Body of pancreas (tissue), 4 donors: ENCODE measurements around the gene CKM. TPM values are rescaled to one million over a fixed set of nuclear protein-coding genes. Genes with fewer than 3 reads are reported as not detected.
A peak's percentile ranks its signal among the peaks of the same experiment; 100 is the strongest.

Experiments used
- ATAC-seq: fragments of 150-250 bp; one replicate; pipeline ENCODE4 v1.9.1; 2016
- DNase-seq, 4 donors: peaks; one replicate each; pipeline ENCODE4 v3.0.0-alpha.2; 2019
- H3K27ac ChIP-seq, 4 donors: fragments of 200-600 bp; sonication (generic); 1 replicate in 3 of 4; 2 replicates in 1 of 4; pipeline versions ENCODE4 v1.5.1 to v1.6.1; 2016 to 2019; ENCODE audit warnings: mild to moderate bottlenecking in 1 of 4, mixed read lengths in 1 of 4, moderate library complexity in 1 of 4
- H3K27me3 ChIP-seq, 2 donors: fragments of 200-600 bp; sonication (generic); one replicate each; pipeline ENCODE4 v1.6.0; 2016; ENCODE audit warnings: mild to moderate bottlenecking in 1 of 2
- H3K36me3 ChIP-seq, 2 donors: fragments of 200-600 bp; sonication (generic); replicated peaks in 1 of 2; 2 replicates each; pipeline ENCODE4 v1.5.1; 2016; ENCODE audit warnings: low read depth in 2 of 2; ENCODE audit not compliant: insufficient read depth in 1 of 2
- H3K4me1 ChIP-seq: fragments of 200-600 bp; sonication (generic); one replicate; pipeline ENCODE4 v1.6.0; 2016
- H3K4me3 ChIP-seq, 2 donors: fragments of 200-600 bp; sonication (generic); 1 replicate in 1 of 2; 2 replicates in 1 of 2; pipeline ENCODE4 v1.5.1; 2016 to 2019
- H3K9me3 ChIP-seq, 3 donors: fragments of 200-600 bp; sonication (generic); 1 replicate in 2 of 3; 2 replicates in 1 of 3; pipeline ENCODE4 v1.5.1; 2016
- POLR2A ChIP-seq, 3 donors: fragments of 450-650 bp; IDR thresholded peaks; one replicate each; pipeline ENCODE4 v1.6.1; 2016; ENCODE audit warnings: antibody characterized with exemption in 3 of 3, mild to moderate bottlenecking in 2 of 3
- WGBS, 2 donors: methylation state at CpG; one replicate each; pipeline ENCODE4 v1.1.5; 2017; 5-methylcytosine and 5-hydroxymethylcytosine counted together
- intact Hi-C: fragments of 100-400 bp; cut with DNase I; formaldehyde crosslinking; loops from one replicate; pipeline ENCODE4 v1.15.1; 2023
- total RNA-seq, 2 donors: library from RNA; depleted of rRNA; stranded (reverse); fragments of >200 nt; gene quantifications; one replicate each; pipeline ENCODE4 v1.1.0, GENCODE V29; 2016
- TF ChIP-seq, protein P1 (sequence below), 7 experiments: fragments of 450-650 bp in 4 of 7; fragments of 200-600 bp in 3 of 7; sonication (generic) in 3 of 7; IDR thresholded peaks; one replicate each; pipeline ENCODE4 v1.5.1; 2016 to 2019; ENCODE audit warnings: antibody characterized with exemption in 7 of 7

CKM gene
- total RNA-seq = not detected

DNA sequence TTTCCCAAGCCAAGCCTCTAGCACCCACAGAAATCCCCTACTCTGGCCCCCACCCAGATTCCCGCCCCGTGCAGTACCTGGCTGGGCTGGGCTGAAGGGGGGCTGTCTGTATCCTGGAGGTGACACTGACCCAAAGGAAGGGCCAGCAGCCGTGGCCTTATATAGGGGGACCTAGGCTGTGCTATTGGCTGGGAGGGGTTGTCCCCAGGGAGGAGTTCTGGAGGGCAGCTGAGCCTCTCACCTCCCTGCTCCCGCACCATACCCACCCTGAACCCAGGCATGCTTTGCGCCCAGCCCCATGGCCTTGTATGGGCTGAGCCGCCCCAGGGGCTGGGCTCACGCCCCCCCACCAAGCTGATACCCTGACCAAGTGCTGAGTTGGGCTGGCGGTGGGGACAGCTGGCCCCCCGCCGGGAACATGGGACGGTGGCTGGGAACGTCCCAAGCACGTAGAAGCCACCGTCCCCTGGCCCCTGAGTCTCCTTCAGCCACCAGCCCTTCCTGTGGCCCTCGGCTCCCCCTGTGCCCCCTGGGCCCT, at the start of gene CKM:
Gene CKM, minus strand, starts transcription at position 132 of the 538 bp plus-strand sequence. CDS start 3,162 bp downstream, outside the sequence.
- TF ChIP-seq, protein P1, sequence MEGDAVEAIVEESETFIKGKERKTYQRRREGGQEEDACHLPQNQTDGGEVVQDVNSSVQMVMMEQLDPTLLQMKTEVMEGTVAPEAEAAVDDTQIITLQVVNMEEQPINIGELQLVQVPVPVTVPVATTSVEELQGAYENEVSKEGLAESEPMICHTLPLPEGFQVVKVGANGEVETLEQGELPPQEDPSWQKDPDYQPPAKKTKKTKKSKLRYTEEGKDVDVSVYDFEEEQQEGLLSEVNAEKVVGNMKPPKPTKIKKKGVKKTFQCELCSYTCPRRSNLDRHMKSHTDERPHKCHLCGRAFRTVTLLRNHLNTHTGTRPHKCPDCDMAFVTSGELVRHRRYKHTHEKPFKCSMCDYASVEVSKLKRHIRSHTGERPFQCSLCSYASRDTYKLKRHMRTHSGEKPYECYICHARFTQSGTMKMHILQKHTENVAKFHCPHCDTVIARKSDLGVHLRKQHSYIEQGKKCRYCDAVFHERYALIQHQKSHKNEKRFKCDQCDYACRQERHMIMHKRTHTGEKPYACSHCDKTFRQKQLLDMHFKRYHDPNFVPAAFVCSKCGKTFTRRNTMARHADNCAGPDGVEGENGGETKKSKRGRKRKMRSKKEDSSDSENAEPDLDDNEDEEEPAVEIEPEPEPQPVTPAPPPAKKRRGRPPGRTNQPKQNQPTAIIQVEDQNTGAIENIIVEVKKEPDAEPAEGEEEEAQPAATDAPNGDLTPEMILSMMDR (IDR thresholded peaks at IDR 0.05) = no peak
- TF ChIP-seq POLR2A (IDR thresholded peaks at IDR 0.05) = no peak
- Histone ChIP-seq H3K27me3 (no peaks in the 10 kb centered on the region), H3K36me3 (no peaks in the 10 kb centered on the region), H3K27ac (no peak within 1 kb of the TSS), H3K4me3 (no peak within 1 kb of the TSS), H3K9me3 (no peaks in the 10 kb centered on the region), H3K4me1 (peaks cover 17% of the 10 kb centered on the region)
- ATAC-seq (no peak), DNase-seq (no peak)
- intact Hi-C loops = no loop called here
- 66% methylated on average over 11 of the region's 15 CpGs; no CpG with 5 or more reads in 1 of the 2 donors for WGBS, 2 donors

DNA sequence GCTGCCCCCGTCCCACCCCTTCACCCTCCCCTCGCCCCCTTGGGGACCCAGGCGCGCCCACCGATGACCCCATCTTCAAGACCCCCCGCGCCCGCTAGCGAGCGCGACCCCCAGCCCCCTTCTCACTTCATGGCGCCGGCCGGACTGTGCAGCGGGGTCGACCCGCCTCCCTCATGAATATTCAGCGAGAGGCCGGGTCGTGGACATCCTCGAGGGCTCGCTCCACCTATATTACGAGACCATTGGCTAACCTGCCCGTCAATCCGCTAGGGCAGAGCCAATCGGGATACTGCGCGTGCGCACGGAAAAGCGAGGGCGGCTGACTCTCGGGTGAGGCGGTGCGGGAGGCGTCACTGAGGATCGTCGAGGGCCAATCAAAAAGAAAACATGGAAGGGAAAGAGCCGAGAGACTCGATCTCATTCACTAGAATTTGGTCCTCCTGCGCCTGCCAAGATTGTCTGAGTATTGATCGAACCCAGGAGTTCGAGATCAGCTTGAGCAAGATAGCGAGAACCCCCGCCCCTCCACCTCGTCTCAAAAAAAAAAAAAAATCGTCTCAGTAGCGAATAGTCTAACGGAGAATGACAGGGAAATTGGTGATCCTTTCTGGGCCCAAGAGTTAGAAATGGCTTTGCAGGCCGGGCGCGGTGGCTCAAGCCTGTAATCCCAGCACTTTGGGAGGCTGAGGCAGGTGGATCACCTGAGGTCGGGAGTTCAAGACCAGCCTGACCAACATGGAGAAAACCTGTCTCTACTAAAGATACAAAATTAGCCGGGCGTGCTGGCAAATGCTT, 47.9 kb upstream of the CKM start, which contains the start of gene ERCC2:
Gene ERCC2, minus strand, starts transcription at position 164 of the 795 bp plus-strand sequence. Its CDS starts 33 bp downstream, at position 131.
- H3K27me3 ChIP-seq = no peaks in the 10 kb centered on the region
- intact Hi-C loops = no loop called here
- H3K27ac ChIP-seq = peak within 1 kb of the TSS; percentile 45 to 88 (median 71)
- H3K9me3 ChIP-seq = no peaks in the 10 kb centered on the region
- H3K36me3 ChIP-seq = no peaks in the 10 kb centered on the region
- H3K4me3 ChIP-seq = peak within 1 kb of the TSS; percentile 52 to 94
- H3K4me1 ChIP-seq = peaks cover 6% of the 10 kb centered on the region
- DNase-seq (peak; percentile 99 to 100 (median 99)), ATAC-seq (peak; percentile 100)
- TF ChIP-seq POLR2A (IDR thresholded peaks at IDR 0.05) = peak in 2 of 3 donors; percentile 34 to 53
- TF ChIP-seq, protein P1 (IDR thresholded peaks at IDR 0.05) = no peak
- 2 to 6% methylated on average over 34 to 55 of the region's 55 CpGs for WGBS, 2 donors

DNA sequence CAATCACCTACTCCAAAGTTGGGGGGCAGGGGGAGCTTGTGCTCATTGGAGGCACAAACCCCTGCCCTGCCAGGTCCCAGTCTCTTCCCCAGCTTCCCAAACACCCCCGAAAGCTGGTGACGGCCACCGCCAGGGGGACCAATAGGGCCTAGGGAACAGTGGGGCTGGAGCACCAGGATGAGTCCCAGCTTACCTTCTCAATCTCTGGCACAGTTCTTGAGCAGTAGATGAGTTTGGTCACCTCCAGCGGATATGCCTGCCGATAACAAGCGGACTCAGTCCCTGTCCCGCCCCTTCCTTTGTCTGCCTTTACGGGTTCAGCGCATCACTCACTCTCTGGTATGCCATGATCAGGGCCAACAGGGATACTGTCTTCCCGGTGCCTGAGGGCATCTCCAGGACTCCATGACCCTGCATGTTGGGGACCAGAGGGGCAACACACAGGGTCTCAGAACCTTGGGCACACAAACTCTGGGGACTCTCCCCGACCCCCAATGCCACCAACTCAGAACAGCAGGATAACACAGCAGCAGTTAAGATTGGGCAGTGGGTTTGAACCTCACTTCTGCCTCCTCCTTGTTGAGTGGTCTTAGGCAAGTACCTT, 46.2 kb upstream of the CKM start:
- H3K36me3 ChIP-seq = peaks cover 0 to 2% of the 10 kb centered on the region in 2 donors
- 92 to 94% methylated on average over 8 to 11 of the region's 11 CpGs for WGBS, 2 donors
- H3K27ac ChIP-seq = no peak overlapping the region
- peaks cover 6% of the 10 kb centered on the region for H3K4me1 ChIP-seq
- no peaks in the 10 kb centered on the region for H3K9me3 ChIP-seq
- no peaks in the 10 kb centered on the region for H3K27me3 ChIP-seq
- no peak for TF ChIP-seq POLR2A (IDR thresholded peaks at IDR 0.05)
- TF ChIP-seq, protein P1 (IDR thresholded peaks at IDR 0.05) = no peak
- DNase-seq = no peak
- H3K4me3 ChIP-seq = no peak overlapping the region
- no peak for ATAC-seq
- intact Hi-C loops = no loop called here

DNA sequence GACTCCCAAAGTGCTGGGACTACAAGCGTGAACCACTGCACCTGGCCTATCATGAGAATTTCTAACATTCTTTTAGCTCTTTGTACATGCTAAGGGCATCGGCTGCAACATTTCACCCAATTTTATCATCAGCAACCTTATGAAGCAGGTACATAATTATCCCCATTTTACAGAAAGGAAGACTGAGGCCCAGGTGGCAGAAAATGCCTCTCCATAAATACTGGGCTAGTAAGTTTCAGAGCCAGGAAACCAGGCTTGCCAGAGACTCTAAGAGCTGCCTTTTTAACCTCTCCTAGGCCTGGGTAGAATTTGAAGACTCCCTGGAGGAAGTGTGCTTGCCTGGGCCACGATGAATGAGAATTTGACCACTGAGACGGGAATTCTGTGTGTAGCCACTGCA, 45.5 kb upstream of the CKM start:
- TF ChIP-seq POLR2A (IDR thresholded peaks at IDR 0.05) = no peak
- TF ChIP-seq, protein P1 (IDR thresholded peaks at IDR 0.05) = no peak
- no peaks in the 10 kb centered on the region for H3K27me3 ChIP-seq
- H3K4me3 ChIP-seq = no peak overlapping the region

More for the DNA sequence above, 45.5 kb upstream of the CKM start:
- Histone ChIP-seq H3K4me1 (peaks cover 6% of the 10 kb centered on the region), H3K27ac (no peak overlapping the region), H3K9me3 (no peaks in the 10 kb centered on the region), H3K36me3 (peaks cover 0 to 2% of the 10 kb centered on the region in 2 donors)
- no peak for ATAC-seq
- DNase-seq = no peak
- 77 to 95% methylated on average over 4 of the region's 4 CpGs for WGBS, 2 donors
- intact Hi-C loops = no loop called here
